Activated CD4-positive, alpha-beta T cell treated with anti-CD3 and anti-CD28 coated beads, Interleukin-2, amount 50 U/mL, for 24 hours (primary cell): ENCODE results near the gene MAP7.
"Not testable (repeated sequence)": the region's sequence is repeated elsewhere in the genome, so short reads cannot be mapped to it uniquely, and the experiment has no call there.

Experiments
- DNase-seq, 2 donors: peaks; one replicate each; pipeline ENCODE4 v3.0.0-alpha.2; 2020; ENCODE audit warnings: low read depth in 1 of 2, low spot score in 1 of 2

The MAP7 gene

GRCh38 chr6:136506124-136506799, 44.0 kb downstream of the MAP7 start:
- DNase-seq, result no peak

DNA sequence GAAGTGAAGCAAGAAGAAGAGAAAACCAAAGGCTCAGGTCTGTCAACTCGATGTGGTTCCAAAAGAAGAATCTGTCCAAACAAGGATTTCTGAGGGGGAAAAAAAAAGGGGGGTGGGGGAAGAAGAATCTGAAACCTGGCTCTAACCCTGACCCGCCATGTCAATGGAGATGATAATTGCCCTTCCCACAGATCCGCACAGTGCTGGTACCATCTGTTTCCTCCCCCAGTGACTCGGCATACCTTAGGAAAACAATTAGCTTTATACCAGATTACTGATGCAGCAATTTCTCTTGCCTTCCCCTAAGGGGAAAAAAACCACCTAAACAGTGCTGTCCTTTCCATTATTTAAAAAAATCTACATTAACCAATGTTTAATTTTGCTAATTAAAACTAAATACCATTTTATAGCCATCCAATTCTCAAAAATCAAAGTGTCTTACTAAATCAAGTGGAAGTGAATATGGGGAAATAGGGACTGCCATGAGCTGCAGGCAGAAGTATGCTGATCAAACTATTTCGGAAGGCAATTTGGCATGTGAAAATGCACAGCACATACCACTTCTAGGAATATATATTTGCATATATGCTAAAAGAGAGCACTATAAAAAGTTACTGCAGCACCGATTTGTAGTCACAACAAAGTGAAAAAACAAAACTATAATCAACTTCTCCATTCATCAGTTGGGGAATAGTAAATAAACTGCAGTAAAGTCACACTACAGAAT, 46.8 kb downstream of the MAP7 start:
- DNase-seq, result no peak

GRCh38 chr6:136502786-136503185, 47.4 kb downstream of the MAP7 start:
- DNase-seq, result no peak

- no peak for DNase-seq
These were observed 48.7 kb downstream of the MAP7 start for GRCh38 chr6:136501514-136501913.

DNA sequence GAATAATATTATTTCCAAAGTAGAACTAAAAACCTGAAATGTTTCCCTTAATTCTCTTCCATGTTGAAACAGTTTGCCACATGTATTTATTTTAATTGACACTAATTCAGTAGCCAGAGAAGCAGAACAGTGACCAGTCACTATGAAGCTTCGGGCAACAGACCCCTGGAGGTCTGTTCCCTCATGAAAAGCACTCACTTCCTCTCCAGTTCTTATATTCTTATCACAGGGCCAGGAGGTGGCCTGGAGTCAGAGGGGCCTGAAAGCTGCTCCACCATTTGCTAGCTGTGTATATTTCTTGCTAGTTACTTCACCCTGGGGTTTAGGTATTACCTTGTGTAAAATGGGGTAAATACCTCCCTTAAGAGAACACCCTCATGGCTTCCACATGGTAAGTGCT, 49.1 kb downstream of the MAP7 start:
- DNase-seq, result no peak

DNA sequence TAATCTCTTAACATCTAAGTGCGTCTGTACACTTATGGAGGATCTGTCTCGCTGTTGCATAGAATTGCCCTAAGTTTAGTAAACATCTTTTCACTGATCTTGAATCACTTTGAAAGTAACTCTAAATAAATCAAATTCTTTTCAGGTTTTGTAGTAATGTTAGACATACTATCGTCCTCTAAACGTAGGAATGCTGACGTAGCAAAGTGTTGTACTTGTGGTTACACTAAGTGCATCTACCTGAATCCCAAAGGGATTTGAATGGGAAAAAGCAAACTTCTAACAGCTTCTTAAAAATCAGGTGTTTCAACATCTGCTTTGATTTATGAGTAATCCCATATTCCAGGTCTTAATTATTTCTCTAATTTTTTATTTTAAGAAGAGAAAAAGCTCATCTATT, 49.8 kb downstream of the MAP7 start:
- no peak for DNase-seq

DNA sequence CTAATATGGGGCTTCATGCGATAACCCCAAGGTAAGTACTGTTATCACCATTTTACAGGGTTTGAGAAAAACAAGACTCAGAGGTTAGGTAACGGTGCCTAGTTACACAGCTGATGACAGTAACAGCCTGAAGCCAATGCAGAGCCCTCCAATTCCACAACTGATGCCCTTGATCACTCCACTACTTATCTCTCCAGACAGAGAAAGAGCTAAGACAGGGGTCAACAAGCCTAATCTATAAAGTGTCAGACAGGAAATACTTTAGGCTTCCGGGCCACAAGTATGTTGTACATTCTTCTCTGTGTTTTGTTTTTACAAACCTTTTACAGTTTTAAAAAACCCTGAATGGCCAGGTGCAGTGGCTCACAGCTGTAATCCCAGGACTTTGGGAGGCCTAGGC, 50.9 kb downstream of the MAP7 start:
- DNase-seq, result no peak

GRCh38 chr6:136496449-136496848, 53.8 kb downstream of the MAP7 start:
- not testable (repeated sequence) for DNase-seq

GRCh38 chr6:136494710-136495109, 55.5 kb downstream of the MAP7 start:
- no peak for DNase-seq

- no peak for DNase-seq
These were observed 56.2 kb downstream of the MAP7 start for GRCh38 chr6:136494059-136494458.

GRCh38 chr6:136492409-136492808, 57.8 kb downstream of the MAP7 start:
- no peak for DNase-seq

DNA sequence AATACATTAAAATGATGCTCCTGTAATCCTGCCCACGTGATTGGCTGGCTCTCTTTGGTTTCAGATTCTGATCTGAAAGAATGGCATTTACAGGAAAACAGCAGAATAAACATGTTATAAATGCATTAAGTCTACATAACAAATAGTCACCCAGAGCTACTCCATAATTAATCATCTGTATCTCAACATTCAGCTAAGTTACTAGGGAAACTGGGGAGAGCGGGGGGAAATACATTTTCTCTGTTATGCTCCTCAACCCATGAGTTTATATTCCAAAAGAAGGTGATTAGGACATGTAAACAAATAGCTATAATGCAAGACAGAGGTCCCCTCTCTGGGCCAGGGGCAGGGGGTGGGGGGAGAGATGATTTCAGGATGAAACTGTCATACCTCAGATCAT, 58.5 kb downstream of the MAP7 start:
- no peak for DNase-seq

- no peak for DNase-seq
These were observed 59.0 kb downstream of the MAP7 start for GRCh38 chr6:136491251-136491650.

DNA sequence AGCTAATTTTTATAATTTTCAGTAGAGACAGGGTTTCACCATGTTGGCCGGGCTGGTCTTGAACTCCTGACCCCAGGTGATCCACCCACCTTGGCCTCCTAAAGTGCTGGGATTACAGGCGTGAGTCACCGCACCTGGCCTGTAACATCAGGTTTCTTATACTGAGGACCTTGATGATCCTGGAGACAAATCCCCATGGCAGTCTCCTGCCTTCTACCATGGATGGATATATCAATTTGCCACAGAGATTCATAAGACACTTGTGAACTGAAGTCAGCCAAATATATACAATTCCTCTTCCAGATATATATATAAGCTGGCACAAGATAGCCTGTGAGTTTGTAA, 60.6 kb downstream of the MAP7 start:
- not testable (repeated sequence) for DNase-seq

DNA sequence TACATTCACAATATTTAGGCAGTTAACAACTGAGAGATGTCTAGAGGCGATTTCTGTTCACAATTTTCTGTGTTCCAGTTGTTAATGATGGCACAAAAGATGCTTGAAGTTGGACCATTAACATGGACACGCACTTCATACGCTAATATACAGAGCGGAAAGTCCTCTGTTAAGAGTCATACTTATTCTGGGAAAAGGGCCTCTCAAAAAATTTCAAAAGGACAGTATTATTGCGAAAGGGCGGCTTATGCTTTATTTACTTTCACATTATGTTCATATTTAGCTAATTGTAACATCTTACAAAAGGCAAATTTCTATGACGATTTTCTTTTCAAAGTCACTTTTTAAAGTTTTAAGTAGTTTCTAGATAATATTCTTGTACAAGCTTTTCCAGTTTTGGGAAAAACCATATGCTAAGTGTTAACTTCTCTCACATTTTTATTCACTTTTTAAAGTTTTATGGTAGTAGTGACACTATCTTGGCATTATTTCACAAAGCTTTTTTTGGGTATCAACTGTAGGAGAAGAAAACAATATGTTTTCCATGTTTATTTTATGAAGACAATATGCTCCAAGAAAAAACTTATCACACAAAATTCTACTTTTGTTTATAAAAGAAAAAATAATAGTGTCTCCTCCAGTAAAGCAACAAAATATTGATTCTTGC, 62.3 kb downstream of the MAP7 start:
- DNase-seq, result no peak

DNA sequence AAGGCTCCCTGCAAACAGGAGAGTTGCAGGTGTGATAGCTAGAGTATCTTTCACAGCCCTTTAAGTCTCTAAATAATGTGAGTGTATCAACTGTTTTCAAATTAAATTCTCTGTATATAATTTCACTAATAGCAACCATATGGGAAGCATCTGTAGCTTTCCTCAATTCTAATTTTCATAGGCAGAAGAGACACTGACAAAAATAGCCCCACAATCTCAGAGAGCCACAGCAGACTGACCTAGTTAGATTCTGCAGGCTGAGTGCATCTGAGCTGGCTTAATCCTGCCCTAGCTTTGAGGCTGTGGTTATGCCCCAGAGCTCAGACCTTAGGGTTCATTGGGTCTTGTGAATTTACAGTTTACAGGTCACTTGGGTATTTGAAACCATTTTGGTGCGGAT, 63.9 kb downstream of the MAP7 start:
- DNase-seq, result no peak

DNA sequence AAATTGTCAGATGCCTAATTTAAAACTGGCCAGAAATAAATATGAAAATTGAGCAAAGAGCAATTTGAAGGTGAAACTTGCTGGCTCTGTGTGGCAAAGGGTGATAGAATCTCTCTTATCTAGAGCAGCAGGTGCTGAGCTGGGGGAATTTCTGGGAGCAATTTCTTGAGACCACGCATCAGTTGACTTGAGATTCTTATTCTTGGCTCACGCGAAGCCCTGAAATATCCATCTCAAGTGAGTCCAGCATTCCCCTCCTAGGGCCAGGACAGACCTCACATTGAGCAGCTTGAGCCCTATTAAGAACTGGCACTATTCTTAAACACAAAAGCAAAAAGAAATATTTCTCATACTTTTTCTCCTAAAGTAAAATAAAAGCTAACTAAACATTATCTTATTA, 66.3 kb downstream of the MAP7 start:
- no peak for DNase-seq

DNA sequence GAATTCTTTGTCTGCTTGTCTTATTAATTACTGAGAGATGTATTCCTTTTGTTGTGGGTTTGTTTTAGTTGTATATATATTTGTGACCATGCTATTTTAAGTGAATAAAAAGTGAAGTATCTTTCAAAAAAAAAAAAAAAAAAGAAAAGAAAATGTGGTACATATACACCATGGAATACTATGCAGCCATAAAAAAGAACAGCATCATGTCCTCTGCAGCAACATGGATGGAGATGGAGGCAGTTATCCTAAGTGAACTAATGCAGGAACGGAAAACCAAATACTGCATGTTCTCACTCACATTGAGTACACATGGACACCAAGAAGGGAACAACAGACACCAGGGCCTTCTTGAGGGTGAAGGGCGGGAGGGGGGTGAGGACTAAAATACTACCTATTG, 67.2 kb downstream of the MAP7 start:
- not testable (repeated sequence) for DNase-seq

GRCh38 chr6:136477548-136477947, 72.7 kb downstream of the MAP7 start:
- DNase-seq, result no peak

DNA sequence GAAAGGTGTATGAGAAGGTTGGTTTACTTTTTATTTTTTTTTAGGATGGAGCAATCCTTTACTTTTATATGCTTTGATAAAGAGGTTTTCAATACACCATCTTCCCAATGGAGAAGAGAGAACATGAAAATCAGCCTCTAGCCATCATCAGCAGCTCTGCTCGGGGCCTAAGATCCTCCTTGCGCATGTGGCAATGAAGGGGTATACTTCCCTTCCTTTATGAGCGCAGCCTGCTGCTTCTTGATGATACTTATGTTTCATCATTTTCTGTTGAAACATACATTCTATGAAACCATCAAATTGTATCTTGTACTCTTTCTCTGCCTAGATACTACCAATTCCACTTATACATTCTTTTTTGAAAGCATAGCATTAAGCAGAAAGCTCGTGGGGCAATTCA, 74.5 kb downstream of the MAP7 start:
- DNase-seq, result no peak

DNA sequence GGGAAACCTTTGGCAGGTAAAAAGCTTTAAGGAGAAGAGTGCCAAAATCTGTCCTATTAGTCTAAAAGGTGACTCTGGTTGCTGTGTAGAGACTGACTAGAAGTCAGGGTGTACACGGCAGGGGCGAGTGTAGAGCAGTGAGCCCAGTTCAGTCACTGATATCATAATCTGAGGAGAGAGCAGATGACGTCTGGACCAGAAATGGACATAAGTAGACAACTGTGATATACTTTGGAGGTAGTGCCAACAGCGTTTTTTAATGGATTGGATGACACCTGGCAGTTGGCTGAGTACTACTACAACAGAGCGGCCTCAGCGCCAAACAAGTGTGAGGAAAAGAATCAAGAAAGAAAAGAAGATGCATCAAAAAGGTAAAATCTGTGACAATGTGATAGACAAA, 76.0 kb downstream of the MAP7 start:
- no peak for DNase-seq

- no peak for DNase-seq
These were observed 78.3 kb downstream of the MAP7 start for GRCh38 chr6:136471922-136472321.

- DNase-seq, result no peak
These were observed 78.8 kb downstream of the MAP7 start for GRCh38 chr6:136471372-136471771.
